ES-I3 (cell line): ENCODE results near the gene CDK10.

Experiments used
- H3K36me3 ChIP-seq: 2 replicates; pipeline ENCODE4 v1.6.1; 2013; ENCODE audit warnings: mild to moderate bottlenecking, low read length, control low read depth, moderate library complexity; ENCODE audit not compliant: insufficient read depth
- H3K4me1 ChIP-seq: 2 replicates; pipeline ENCODE4 v1.6.1; 2013; ENCODE audit warnings: mild to moderate bottlenecking, control low read depth, low read length; ENCODE audit not compliant: insufficient read depth
- H3K9ac ChIP-seq: 2 replicates; pipeline ENCODE4 v1.6.1; 2013; ENCODE audit warnings: low read depth, mild to moderate bottlenecking, low read length, moderate library complexity
- H3K9me3 ChIP-seq: 2 replicates; pipeline ENCODE4 v1.6.1; 2013; ENCODE audit warnings: mild to moderate bottlenecking, low read length, moderate library complexity; ENCODE audit not compliant: control insufficient read depth, insufficient read depth

Gene CDK10

GRCh38 chr16:89722392-89723278, 36.1 kb downstream of the CDK10 start:
- Histone ChIP-seq H3K9ac (peak overlapping the region; percentile 81), H3K4me1 (no peaks in the 10 kb centered on the region), H3K9me3 (no peaks in the 10 kb centered on the region), H3K36me3 (no peaks in the 10 kb centered on the region)

- Histone ChIP-seq H3K4me1 (no peaks in the 10 kb centered on the region), H3K36me3 (peaks cover 4% of the 10 kb centered on the region; the same call in 1 of the 2 replicates), H3K9ac (no peak overlapping the region), H3K9me3 (no peaks in the 10 kb centered on the region)
Measured at GRCh38 chr16:89723279-89724250, 37.1 kb downstream of the CDK10 start.

DNA sequence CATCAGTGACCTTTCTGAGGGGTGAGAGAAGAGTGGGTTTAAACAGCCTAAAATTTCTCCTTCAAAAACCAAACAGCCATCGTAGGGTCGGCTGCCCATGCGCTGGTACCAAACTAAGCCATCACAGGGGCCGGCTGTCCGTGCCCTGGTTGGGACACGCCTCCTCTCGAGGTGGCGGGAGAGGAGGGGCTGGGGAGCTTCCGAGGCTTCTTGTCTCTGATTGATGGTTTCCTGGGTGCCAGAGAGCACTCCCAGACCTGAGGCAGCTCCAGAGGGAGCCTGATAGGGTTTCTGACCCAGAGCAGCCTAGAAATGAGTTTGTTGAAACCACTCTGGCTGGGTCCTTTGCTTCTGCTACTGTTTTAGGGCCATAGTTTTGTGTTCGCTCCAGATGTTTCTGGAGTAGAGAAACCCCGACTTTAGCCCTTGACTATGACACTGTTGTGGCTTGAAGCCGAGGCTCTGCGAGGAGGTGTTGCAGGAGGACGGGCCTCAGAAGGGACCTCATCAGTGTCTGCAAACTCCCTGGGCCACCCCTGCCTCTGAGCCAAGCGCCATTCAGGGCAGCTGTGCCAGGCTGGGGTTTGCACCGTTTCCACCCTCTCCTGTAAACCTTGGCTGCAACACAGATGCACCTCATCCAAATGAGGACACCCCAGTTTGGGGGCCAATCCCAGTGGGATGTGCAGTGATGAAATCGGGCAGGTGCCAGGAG, 41.1 kb downstream of the CDK10 start:
- Histone ChIP-seq H3K4me1 (peaks cover 4% of the 10 kb centered on the region; the same call in 1 of the 2 replicates), H3K36me3 (peaks cover 6% of the 10 kb centered on the region; the same call in 1 of the 2 replicates), H3K9me3 (no peaks in the 10 kb centered on the region), H3K9ac (no peak overlapping the region)

DNA sequence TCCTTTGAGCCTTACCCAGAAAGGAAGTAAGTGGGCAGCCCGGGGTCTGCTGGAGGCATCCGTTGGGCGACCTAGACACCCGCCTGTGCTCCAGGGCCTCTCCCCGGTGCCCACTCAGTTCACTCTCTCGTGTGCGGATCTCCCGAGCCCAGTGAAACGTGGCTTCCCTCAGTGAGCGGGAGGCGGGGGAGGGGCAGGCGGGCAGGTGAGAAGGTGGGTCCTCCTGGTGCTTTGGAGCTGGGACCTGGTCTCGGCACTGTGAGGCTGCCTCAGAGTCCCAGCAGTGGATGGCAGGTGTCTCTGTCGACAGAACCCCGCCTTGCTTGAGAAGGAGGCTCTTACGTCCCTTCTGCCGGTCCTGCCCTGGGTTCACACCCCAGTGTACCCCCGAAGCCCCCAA, 42.8 kb downstream of the CDK10 start:
- peaks cover 4% of the 10 kb centered on the region; the same call in 1 of the 2 replicates for H3K4me1 ChIP-seq
- no peaks in the 10 kb centered on the region for H3K9me3 ChIP-seq
- H3K36me3 ChIP-seq: peaks cover 7% of the 10 kb centered on the region; the same call in 1 of the 2 replicates
- H3K9ac ChIP-seq: no peak overlapping the region

- peaks cover 7% of the 10 kb centered on the region; the same call in 1 of the 2 replicates for H3K36me3 ChIP-seq
- H3K9ac ChIP-seq: no peak overlapping the region
- H3K4me1 ChIP-seq: peaks cover 4% of the 10 kb centered on the region; the same call in 1 of the 2 replicates
- no peaks in the 10 kb centered on the region for H3K9me3 ChIP-seq
Measured at GRCh38 chr16:89729863-89730593, 43.5 kb downstream of the CDK10 start.

- peaks cover 11% of the 10 kb centered on the region; the same call in 1 of the 2 replicates for H3K36me3 ChIP-seq
Measured at GRCh38 chr16:89730610-89731234, 44.2 kb downstream of the CDK10 start.

GRCh38 chr16:89732142-89732917, 45.8 kb downstream of the CDK10 start:
- peaks cover 14% of the 10 kb centered on the region; the same call in 1 of the 2 replicates for H3K36me3 ChIP-seq

More at GRCh38 chr16:89730610-89731234, 44.2 kb downstream of the CDK10 start:
- no peak overlapping the region for H3K9ac ChIP-seq
- H3K9me3 ChIP-seq: no peaks in the 10 kb centered on the region
- peaks cover 4% of the 10 kb centered on the region; the same call in 1 of the 2 replicates for H3K4me1 ChIP-seq

GRCh38 chr16:89732918-89733242, 46.4 kb downstream of the CDK10 start:
- peaks cover 19% of the 10 kb centered on the region; the same call in 1 of the 2 replicates for H3K36me3 ChIP-seq
- peaks cover 4% of the 10 kb centered on the region; the same call in 1 of the 2 replicates for H3K4me1 ChIP-seq
- H3K9ac ChIP-seq: no peak overlapping the region

More at GRCh38 chr16:89732142-89732917, 45.8 kb downstream of the CDK10 start:
- no peaks in the 10 kb centered on the region for H3K9me3 ChIP-seq
- no peak overlapping the region for H3K9ac ChIP-seq
- peaks cover 4% of the 10 kb centered on the region; the same call in 1 of the 2 replicates for H3K4me1 ChIP-seq

GRCh38 chr16:89733322-89733721, 46.8 kb downstream of the CDK10 start:
- Histone ChIP-seq H3K36me3 (peaks cover 17% of the 10 kb centered on the region; the same call in 1 of the 2 replicates), H3K9ac (no peak overlapping the region), H3K9me3 (no peaks in the 10 kb centered on the region), H3K4me1 (peaks cover 4% of the 10 kb centered on the region; the same call in 1 of the 2 replicates)

More at GRCh38 chr16:89732918-89733242, 46.4 kb downstream of the CDK10 start:
- H3K9me3 ChIP-seq: no peaks in the 10 kb centered on the region

GRCh38 chr16:89733792-89734191, 47.3 kb downstream of the CDK10 start:
- H3K36me3 ChIP-seq: peaks cover 17% of the 10 kb centered on the region; the same call in 1 of the 2 replicates
- no peaks in the 10 kb centered on the region for H3K9me3 ChIP-seq
- no peak overlapping the region for H3K9ac ChIP-seq
- peaks cover 4% of the 10 kb centered on the region; the same call in 1 of the 2 replicates for H3K4me1 ChIP-seq

- Histone ChIP-seq H3K9ac (no peak overlapping the region), H3K36me3 (peaks cover 29% of the 10 kb centered on the region)
Measured at GRCh38 chr16:89736554-89736953, 50.1 kb downstream of the CDK10 start.

DNA sequence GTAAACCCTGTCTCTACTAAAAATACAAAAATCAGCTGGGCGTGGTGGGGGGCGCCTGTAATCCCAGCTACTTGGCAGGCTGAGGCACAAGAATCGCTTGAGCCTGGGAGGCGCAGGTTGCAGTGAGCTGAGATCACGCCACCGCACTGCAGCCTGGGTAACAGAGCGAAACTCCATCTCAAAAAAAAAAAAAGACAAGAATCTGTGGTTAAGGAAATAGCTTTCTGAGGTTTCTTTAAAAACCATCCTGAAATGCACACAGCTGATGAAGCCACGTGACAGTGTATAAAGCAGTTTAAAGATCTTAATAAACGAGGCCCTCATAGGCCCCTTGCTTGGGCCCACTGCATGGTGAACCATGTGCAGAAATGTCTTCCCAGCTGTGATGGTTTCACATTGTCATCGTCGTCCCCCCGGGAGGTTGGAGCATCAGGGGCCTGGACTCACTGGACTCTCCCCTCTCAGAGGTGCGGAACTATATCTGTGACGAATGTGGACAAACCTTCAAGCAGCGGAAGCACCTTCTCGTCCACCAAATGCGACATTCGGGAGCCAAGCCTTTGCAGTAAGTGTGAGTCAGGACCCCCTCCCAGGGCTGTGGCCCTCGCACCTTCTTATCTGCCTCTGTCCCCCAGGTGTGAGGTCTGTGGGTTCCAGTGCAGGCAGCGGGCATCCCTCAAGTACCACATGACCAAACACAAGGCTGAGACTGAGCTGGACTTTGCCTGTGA, 51.0 kb downstream of the CDK10 start:
- peaks cover 28% of the 10 kb centered on the region for H3K36me3 ChIP-seq
- H3K9ac ChIP-seq: no peak overlapping the region
- no peaks in the 10 kb centered on the region for H3K9me3 ChIP-seq
- no peaks in the 10 kb centered on the region for H3K4me1 ChIP-seq

More at GRCh38 chr16:89736554-89736953, 50.1 kb downstream of the CDK10 start:
- Histone ChIP-seq H3K4me1 (no peaks in the 10 kb centered on the region), H3K9me3 (no peaks in the 10 kb centered on the region)
